GM12873 (cell line): ENCODE measurements around the gene SH3BP4.

ENCODE experiments used
- TF ChIP-seq, protein P1 (sequence below): IDR thresholded peaks from 2 replicates; pipeline ENCODE4 v1.5.1; 2012; ENCODE audit warnings: low read depth, mild to moderate bottlenecking, moderate library complexity, low read length, control low read depth; ENCODE audit not compliant: insufficient read depth; ENCODE audit errors: missing control alignments

Gene SH3BP4, protein sequence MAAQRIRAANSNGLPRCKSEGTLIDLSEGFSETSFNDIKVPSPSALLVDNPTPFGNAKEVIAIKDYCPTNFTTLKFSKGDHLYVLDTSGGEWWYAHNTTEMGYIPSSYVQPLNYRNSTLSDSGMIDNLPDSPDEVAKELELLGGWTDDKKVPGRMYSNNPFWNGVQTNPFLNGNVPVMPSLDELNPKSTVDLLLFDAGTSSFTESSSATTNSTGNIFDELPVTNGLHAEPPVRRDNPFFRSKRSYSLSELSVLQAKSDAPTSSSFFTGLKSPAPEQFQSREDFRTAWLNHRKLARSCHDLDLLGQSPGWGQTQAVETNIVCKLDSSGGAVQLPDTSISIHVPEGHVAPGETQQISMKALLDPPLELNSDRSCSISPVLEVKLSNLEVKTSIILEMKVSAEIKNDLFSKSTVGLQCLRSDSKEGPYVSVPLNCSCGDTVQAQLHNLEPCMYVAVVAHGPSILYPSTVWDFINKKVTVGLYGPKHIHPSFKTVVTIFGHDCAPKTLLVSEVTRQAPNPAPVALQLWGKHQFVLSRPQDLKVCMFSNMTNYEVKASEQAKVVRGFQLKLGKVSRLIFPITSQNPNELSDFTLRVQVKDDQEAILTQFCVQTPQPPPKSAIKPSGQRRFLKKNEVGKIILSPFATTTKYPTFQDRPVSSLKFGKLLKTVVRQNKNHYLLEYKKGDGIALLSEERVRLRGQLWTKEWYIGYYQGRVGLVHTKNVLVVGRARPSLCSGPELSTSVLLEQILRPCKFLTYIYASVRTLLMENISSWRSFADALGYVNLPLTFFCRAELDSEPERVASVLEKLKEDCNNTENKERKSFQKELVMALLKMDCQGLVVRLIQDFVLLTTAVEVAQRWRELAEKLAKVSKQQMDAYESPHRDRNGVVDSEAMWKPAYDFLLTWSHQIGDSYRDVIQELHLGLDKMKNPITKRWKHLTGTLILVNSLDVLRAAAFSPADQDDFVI

DNA sequence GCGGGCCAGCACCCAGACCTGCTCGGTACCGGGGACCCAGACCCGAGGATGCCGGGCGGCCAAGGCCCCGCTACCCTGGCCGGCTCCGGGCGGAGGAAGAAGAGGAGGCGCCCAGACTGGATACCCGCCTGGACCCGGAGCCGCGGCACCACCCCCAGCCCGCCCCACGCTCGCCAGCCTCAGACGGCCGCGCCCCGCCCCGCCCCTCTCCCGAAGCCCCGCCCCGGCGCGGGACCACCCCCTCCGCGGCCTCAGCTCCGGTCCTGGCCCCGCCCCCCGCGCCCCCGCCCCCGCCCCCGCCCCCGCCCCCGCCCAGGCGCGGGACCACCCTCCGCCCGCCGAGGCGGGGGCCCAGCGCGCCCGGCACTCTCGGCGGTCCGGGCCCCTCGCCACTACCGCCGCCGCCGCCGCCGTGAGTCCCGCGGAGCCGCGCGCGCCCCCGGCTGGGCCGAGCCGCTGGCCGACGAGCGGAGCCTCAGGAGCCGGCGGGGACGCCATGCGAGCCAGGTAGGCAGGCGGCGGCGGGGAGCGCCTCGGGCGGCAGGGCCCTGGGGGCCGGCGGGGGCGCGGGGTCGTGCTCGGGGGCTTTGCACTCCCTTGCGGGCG, at the start of gene SH3BP4:
SH3BP4 (plus strand) TSS at position 354 of the 606 bp plus-strand sequence. CDS start 82,986 bp downstream, outside the sequence.
- TF ChIP-seq, protein P1, sequence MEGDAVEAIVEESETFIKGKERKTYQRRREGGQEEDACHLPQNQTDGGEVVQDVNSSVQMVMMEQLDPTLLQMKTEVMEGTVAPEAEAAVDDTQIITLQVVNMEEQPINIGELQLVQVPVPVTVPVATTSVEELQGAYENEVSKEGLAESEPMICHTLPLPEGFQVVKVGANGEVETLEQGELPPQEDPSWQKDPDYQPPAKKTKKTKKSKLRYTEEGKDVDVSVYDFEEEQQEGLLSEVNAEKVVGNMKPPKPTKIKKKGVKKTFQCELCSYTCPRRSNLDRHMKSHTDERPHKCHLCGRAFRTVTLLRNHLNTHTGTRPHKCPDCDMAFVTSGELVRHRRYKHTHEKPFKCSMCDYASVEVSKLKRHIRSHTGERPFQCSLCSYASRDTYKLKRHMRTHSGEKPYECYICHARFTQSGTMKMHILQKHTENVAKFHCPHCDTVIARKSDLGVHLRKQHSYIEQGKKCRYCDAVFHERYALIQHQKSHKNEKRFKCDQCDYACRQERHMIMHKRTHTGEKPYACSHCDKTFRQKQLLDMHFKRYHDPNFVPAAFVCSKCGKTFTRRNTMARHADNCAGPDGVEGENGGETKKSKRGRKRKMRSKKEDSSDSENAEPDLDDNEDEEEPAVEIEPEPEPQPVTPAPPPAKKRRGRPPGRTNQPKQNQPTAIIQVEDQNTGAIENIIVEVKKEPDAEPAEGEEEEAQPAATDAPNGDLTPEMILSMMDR, result no peak

DNA sequence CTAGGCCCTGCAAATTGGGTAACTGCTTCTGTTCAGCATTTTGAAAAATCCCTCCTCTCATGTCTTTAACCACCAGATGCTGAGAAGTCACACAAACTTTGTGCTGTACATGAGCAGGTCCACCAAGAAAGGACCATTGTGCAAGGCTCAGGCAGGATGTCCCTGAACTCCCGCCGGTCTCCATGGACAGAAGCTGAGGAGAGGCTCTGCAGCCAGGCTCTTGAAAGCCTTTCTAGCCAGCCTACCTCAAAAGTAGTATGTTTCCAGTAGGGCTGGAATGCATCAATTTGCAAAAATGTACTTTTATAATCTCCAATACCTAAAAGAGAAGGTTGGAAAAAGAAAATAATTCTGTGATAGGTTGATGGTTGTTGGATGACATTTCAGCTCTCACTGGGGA, 47.0 kb upstream of the SH3BP4 start:
- TF ChIP-seq, protein P1, result no peak

DNA sequence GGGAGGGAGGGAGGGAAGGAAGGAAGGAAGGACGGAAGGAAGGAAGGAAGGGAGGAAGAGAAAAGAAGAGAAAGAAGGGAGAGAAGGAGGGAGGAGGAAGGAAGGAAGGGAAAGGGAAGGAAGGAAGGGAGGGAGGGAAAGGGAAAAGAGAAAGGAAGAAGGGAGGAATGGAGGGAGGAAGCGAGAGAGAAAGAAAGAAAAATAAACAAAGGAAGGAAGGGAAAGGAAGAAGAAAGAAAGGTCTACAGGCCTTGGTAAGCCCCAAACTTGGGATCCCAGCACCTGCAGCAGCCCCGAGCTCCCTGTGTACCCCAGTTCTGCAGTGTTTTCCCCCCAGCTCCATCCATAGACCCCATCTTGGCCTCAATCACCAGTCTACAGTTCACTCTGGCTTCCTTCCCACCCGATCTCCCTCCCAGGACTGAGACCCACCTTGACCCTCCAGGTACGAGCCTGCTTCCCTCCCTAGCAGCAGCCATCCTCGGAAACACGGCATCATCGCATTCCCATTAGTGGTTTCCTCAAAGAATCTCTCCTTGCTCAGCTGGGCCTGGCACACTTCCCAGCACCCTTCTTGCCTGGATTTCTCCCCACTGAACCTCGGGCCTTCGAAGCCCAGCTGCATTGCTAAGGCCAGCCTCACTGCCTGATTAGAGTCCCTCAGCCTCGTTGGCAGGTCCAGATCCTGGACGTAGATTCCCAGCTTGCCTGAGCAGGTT, 46.1 kb upstream of the SH3BP4 start:
- TF ChIP-seq, protein P1, result no peak

DNA sequence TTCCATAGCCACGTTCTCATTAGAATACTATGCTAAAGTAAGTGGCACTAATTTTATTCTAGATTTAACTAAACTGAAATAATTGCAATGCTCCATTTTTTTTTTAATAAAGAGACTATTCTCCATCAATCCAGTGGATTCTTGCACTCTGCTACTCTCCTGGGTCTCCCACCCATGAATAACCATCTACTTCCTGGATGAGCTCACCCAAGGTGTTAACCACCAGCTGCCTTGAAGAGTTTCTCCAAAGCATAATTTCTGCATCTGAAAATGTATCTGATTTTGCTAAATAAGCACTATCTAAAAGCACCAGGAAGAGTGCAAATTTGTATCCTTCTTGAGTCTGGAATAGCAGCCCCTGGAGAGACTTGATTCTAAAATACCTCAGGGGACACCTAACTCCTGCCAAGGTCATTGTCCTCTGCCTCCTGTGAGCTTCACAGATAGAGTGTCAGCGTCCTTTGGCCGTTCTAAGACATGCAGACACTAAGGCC, 41.6 kb upstream of the SH3BP4 start:
- TF ChIP-seq, protein P1, result no peak

DNA sequence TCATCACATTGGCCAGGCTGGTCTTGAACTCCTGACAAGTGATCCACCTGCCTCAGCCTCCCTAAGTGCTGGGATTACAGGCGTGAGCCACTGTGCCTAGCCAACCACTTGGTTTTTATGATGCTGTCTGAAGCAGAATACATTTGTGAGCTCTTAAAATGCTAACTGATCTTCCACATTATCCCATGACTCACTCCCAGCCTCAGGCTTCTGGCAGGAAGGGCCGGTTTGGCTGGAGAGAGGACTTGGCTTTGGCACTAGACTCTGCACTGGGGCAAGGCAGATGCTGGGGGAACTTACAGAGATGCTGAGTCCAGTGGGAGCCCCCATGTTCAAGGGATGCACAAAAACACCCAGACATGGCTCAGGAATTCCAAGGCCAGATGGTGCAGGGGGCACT, 40.5 kb upstream of the SH3BP4 start:
- TF ChIP-seq, protein P1, result no peak

DNA sequence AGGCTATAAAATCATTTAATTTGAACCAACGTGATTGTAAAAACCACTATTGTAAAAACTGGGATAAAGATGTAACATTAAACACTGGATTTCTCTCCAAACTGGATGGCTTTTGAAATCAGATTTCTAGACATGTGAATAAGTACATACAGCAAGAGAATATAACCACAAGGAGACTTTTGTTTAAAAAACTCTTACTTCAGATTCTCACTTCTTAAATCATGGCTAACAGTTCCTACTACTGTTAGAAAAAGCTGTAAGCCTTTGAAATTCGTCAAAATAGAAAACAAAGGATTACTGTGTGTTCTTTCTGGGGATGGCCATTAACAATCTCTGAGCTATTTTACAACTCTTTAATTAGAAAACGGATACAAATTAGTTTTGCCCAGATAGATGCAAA, 39.4 kb upstream of the SH3BP4 start:
- TF ChIP-seq, protein P1, result no peak
